SU-DHL-6 (cell line): ENCODE data around the gene TMEM117.

Experiments used
- H2AFZ ChIP-seq: fragments of 200-600 bp; sonication (generic); 2 replicates; pipeline ENCODE4 v1.6.1; 2014; ENCODE audit warnings: low read depth, mild to moderate bottlenecking, moderate library complexity, mixed read lengths, antibody characterized with exemption, low read length; ENCODE audit not compliant: severe bottlenecking
- H3F3A ChIP-seq: fragments of 200-600 bp; shearing (Covaris generic); 2 replicates; pipeline ENCODE4 v1.6.0; 2016; ENCODE audit warnings: antibody characterized with exemption, mild to moderate bottlenecking; ENCODE audit not compliant: insufficient read depth
- H3K27ac ChIP-seq: fragments of 200-600 bp; sonication (generic); 2 replicates; pipeline ENCODE4 v1.5.1; 2016; ENCODE audit warnings: low read depth, mild to moderate bottlenecking, low read length, moderate library complexity, mixed read lengths
- H3K27me3 ChIP-seq: fragments of 200-600 bp; sonication (generic), shearing (Covaris generic); 2 replicates; pipeline ENCODE4 v1.6.0; 2014; ENCODE audit warnings: mild to moderate bottlenecking, low read length
- H3K36me3 ChIP-seq: fragments of 200-600 bp; sonication (generic); 2 replicates; pipeline ENCODE4 v1.6.1; 2014; ENCODE audit warnings: mild to moderate bottlenecking, low read length, mixed read lengths
- H3K4me2 ChIP-seq: fragments of 300-600, 200-600 bp; shearing (Covaris generic), sonication (generic); 2 replicates; pipeline ENCODE4 v1.6.0; 2014; ENCODE audit warnings: low read length, low read depth, mild to moderate bottlenecking; ENCODE audit not compliant: poor library complexity, severe bottlenecking
- H3K4me3 ChIP-seq: fragments of 200-600 bp; sonication (generic); 2 replicates; pipeline ENCODE4 v1.5.1; 2014; ENCODE audit warnings: antibody characterized with exemption, low read length, mild to moderate bottlenecking, mixed read lengths; ENCODE audit not compliant: insufficient read depth, poor library complexity, severe bottlenecking
- H3K79me2 ChIP-seq: fragments of 200-600 bp; sonication (generic); 2 replicates; pipeline ENCODE4 v1.6.1; 2014; ENCODE audit warnings: mild to moderate bottlenecking, low read length, moderate library complexity; ENCODE audit not compliant: insufficient read depth
- H3K9ac ChIP-seq: fragments of 200-600 bp; sonication (generic); 2 replicates; pipeline ENCODE4 v1.7.0; 2014; ENCODE audit warnings: mild to moderate bottlenecking, low read length
- H3K9me2 ChIP-seq: fragments of 200-600 bp; sonication (generic); replicated peaks from 2 replicates; pipeline ENCODE4 v1.6.1; 2014; ENCODE audit warnings: low read length; ENCODE audit not compliant: insufficient read depth
- H3K9me3 ChIP-seq: fragments of 200-600 bp; sonication (generic); 2 replicates; pipeline ENCODE4 v1.6.1; 2014; ENCODE audit warnings: low read length, mixed read lengths; ENCODE audit not compliant: insufficient read depth
- H4K20me1 ChIP-seq: fragments of 200-600 bp; sonication (generic); 2 replicates; pipeline ENCODE4 v1.6.1; 2014; ENCODE audit warnings: low read depth, mild to moderate bottlenecking, antibody characterized with exemption, low read length, moderate library complexity, mixed read lengths
- EZH2phosphoT487 ChIP-seq: fragments of 200-600 bp; sonication (generic), shearing (Covaris generic); conservative IDR thresholded peaks from 2 replicates; pipeline ENCODE4 v1.6.1; 2018; ENCODE audit warnings: mild to moderate bottlenecking, antibody characterized with exemption, low read length, moderate library complexity, mixed read lengths
- TF ChIP-seq, protein P1 (sequence below): fragments of 200-600 bp; sonication (generic); IDR thresholded peaks from one replicate; pipeline ENCODE4 v1.5.1; 2017; ENCODE audit warnings: antibody characterized with exemption, mild to moderate bottlenecking, low read length, moderate library complexity; ENCODE audit not compliant: insufficient read depth, poor library complexity, severe bottlenecking

Gene TMEM117

GRCh38 chr12:44258246-44258645 is 422.4 kb downstream of the TMEM117 start:
- Histone ChIP-seq H3K79me2 (no peaks in the 10 kb centered on the region), H3K36me3 (no peaks in the 10 kb centered on the region), H3K4me3 (no peak overlapping the region), H3K9me3 (no peaks in the 10 kb centered on the region), H3K27ac (no peak overlapping the region), H3K27me3 (no peaks in the 10 kb centered on the region), H2AFZ (no peak overlapping the region), H3K9ac (no peak overlapping the region), H4K20me1 (no peaks in the 10 kb centered on the region), H3K4me2 (no peak overlapping the region), H3F3A (no peaks in the 10 kb centered on the region), H3K9me2 (no peaks in the 10 kb centered on the region)
- no peak for TF ChIP-seq EZH2phosphoT487
- TF ChIP-seq, protein P1, sequence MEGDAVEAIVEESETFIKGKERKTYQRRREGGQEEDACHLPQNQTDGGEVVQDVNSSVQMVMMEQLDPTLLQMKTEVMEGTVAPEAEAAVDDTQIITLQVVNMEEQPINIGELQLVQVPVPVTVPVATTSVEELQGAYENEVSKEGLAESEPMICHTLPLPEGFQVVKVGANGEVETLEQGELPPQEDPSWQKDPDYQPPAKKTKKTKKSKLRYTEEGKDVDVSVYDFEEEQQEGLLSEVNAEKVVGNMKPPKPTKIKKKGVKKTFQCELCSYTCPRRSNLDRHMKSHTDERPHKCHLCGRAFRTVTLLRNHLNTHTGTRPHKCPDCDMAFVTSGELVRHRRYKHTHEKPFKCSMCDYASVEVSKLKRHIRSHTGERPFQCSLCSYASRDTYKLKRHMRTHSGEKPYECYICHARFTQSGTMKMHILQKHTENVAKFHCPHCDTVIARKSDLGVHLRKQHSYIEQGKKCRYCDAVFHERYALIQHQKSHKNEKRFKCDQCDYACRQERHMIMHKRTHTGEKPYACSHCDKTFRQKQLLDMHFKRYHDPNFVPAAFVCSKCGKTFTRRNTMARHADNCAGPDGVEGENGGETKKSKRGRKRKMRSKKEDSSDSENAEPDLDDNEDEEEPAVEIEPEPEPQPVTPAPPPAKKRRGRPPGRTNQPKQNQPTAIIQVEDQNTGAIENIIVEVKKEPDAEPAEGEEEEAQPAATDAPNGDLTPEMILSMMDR, result no peak

GRCh38 chr12:44259890-44260289 is 424.0 kb downstream of the TMEM117 start:
- Histone ChIP-seq H3K9me2 (no peaks in the 10 kb centered on the region), H2AFZ (no peak overlapping the region), H3K36me3 (no peaks in the 10 kb centered on the region), H3K4me2 (no peak overlapping the region), H3K27ac (no peak overlapping the region), H3K79me2 (no peaks in the 10 kb centered on the region), H3K27me3 (no peaks in the 10 kb centered on the region), H4K20me1 (no peaks in the 10 kb centered on the region), H3F3A (no peaks in the 10 kb centered on the region), H3K4me3 (no peak overlapping the region), H3K9ac (no peak overlapping the region), H3K9me3 (no peaks in the 10 kb centered on the region)
- TF ChIP-seq, protein P1, result no peak
- TF ChIP-seq EZH2phosphoT487, result no peak

DNA sequence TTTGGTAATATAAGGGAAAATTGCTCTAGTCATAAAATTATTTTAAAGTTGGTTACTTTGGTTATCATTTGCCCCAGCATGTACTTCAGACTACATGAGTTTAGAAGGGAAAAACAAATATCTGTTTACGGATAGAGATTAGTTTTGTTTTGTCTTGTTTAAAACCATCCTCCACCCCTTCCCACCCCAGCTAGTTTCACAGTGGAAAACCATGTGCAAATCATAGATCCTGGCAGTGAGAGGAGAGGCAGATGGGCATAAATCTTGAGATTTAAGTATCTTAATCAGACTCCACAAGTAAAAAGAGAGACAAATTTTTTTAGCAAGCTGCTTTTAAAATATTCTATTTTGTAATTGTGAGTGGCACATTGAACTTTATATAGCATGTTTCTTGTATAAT is 424.7 kb downstream of the TMEM117 start:
- Histone ChIP-seq H3F3A (no peaks in the 10 kb centered on the region), H3K27me3 (no peaks in the 10 kb centered on the region), H4K20me1 (no peaks in the 10 kb centered on the region), H3K4me2 (no peak overlapping the region), H3K36me3 (no peaks in the 10 kb centered on the region), H3K4me3 (no peak overlapping the region), H2AFZ (no peak overlapping the region), H3K27ac (no peak overlapping the region), H3K9me3 (no peaks in the 10 kb centered on the region), H3K79me2 (no peaks in the 10 kb centered on the region), H3K9ac (no peak overlapping the region), H3K9me2 (no peaks in the 10 kb centered on the region)
- TF ChIP-seq, protein P1, result no peak
- no peak for TF ChIP-seq EZH2phosphoT487
